GM12878 (cell line): ENCODE data around the gene CLK4. TPM values are rescaled to one million over a fixed set of nuclear protein-coding genes. Genes with fewer than 3 reads are reported as not detected.

Experiments used
- ATAC-seq: fragments of 200-7000 bp; cut with Tn5 transposase; 3 replicates; pipeline ENCODE4 v1.9.1; 2020; ENCODE audit warnings: mild to moderate bottlenecking, moderate library complexity
- BruUV-seq: library from RNA; stranded (reverse); fragments of 400-500 nt; replicated peaks from 2 replicates; lab custom pipeline; 2021; lab: Mats Ljungman, UMichigan
- CTCF ChIA-PET: fragments of 300-600 bp; sonication (Branson Sonifier 250); formaldehyde crosslinking; extraction: SDS; loops from one replicate; lab custom pipeline; 2021; ENCODE audit warnings: inconsistent platforms; lab: Yijun Ruan, JAX
- POLR2A ChIA-PET: fragments of 350-600 bp; formaldehyde crosslinking; extraction: SDS; loops from one replicate; lab custom pipeline; 2021; ENCODE audit warnings: inconsistent platforms; lab: Charles Lee
- RAD21 ChIA-PET: fragments of 300-600 bp; sonication (Branson Sonifier 250); formaldehyde crosslinking; loops from one replicate; lab custom pipeline; 2023; ENCODE audit warnings: antibody characterized with exemption; ENCODE audit not compliant: unreplicated experiment; lab: Charles Lee
- SMC1A ChIA-PET: fragments of 300-600 bp; sonication (Branson Sonifier 250); formaldehyde crosslinking; loops from one replicate; lab custom pipeline; 2023; ENCODE audit not compliant: unreplicated experiment, uncharacterized antibody; lab: Charles Lee
- DNase-seq: peaks from one replicate; pipeline ENCODE4 v3.0.0-alpha.2; 2011; ENCODE audit warnings: low read depth, low spot score
- FAIRE-seq: peaks from 3 replicates; lab custom pipeline; 2011; peaks lifted over from hg19 to GRCh38; lab: Jason Lieb, UNC
- H2AFZ ChIP-seq: 2 replicates; pipeline ENCODE4 v1.6.0; 2011; ENCODE audit warnings: low read depth, low read length, control low read depth; ENCODE audit not compliant: control insufficient read depth
- H3K27ac ChIP-seq: 2 replicates; pipeline ENCODE4 v1.5.1; 2011; ENCODE audit warnings: control low read depth; ENCODE audit not compliant: control insufficient read depth, insufficient read depth
- H3K27me3 ChIP-seq, 2 experiments: replicated peaks in 1 of 2; 2 replicates each; pipeline versions ENCODE4 v1.6.0 to v1.6.1; 2011; ENCODE audit warnings: low read length in 1 of 2; ENCODE audit not compliant: control insufficient read depth in 2 of 2, insufficient read depth in 2 of 2
- H3K36me3 ChIP-seq, 2 experiments: 2 replicates each; pipeline ENCODE4 v1.5.1; 2011; ENCODE audit warnings: low read length in 1 of 2; ENCODE audit not compliant: control insufficient read depth in 2 of 2, insufficient read depth in 2 of 2
- H3K4me1 ChIP-seq: 2 replicates; pipeline ENCODE4 v1.6.1; 2011; ENCODE audit warnings: mild to moderate bottlenecking, low read length, moderate library complexity, mixed read lengths; ENCODE audit not compliant: control insufficient read depth, insufficient read depth
- H3K4me2 ChIP-seq: 2 replicates; pipeline ENCODE4 v1.6.0; 2011; ENCODE audit warnings: control low read depth; ENCODE audit not compliant: control insufficient read depth, insufficient read depth
- H3K4me3 ChIP-seq: fragments of 200-600 bp; sonication (generic); 2 replicates; pipeline ENCODE4 v1.5.1; 2016
- H3K79me2 ChIP-seq: 2 replicates; pipeline ENCODE4 v1.6.0; 2011; ENCODE audit warnings: low read length; ENCODE audit not compliant: control insufficient read depth, insufficient read depth
- H3K9ac ChIP-seq: 2 replicates; pipeline ENCODE4 v1.8.0; 2011; ENCODE audit warnings: low read length, control low read depth, mixed read lengths; ENCODE audit not compliant: control insufficient read depth, insufficient read depth
- H3K9me3 ChIP-seq: replicated peaks from 3 replicates; pipeline ENCODE4 v1.5.1; 2011; ENCODE audit warnings: mild to moderate bottlenecking, low read length; ENCODE audit not compliant: control insufficient read depth, insufficient read depth
- H4K20me1 ChIP-seq: 2 replicates; pipeline ENCODE4 v1.6.0; 2011; ENCODE audit not compliant: control insufficient read depth, insufficient read depth
- CHD1 ChIP-seq: IDR thresholded peaks from 2 replicates; pipeline ENCODE4 v1.6.1; 2012; ENCODE audit warnings: low read depth, low read length, improper control_type of control experiment
- CHD4 ChIP-seq: fragments of 200-600 bp; sonication (generic); IDR thresholded peaks from 2 replicates; pipeline ENCODE4 v1.6.1; 2016; ENCODE audit warnings: mild to moderate bottlenecking
- GABPA ChIP-seq: IDR thresholded peaks from 2 replicates; pipeline ENCODE4 v1.6.1; 2014; ENCODE audit warnings: antibody characterized with exemption, low read depth, mild to moderate bottlenecking, inconsistent platforms
- RBBP5 ChIP-seq: fragments of 200-600 bp; sonication (generic); conservative IDR thresholded peaks from 2 replicates; pipeline ENCODE4 v1.6.1; 2016
- RFX5 ChIP-seq: IDR thresholded peaks from 2 replicates; pipeline ENCODE4 v1.6.1; 2011; ENCODE audit warnings: low read depth, low read length, improper control_type of control experiment
- SMAD5 ChIP-seq: IDR thresholded peaks from 2 replicates; pipeline ENCODE4 v1.6.1; 2016; ENCODE audit warnings: antibody characterized with exemption, low read depth
- WGBS: methylation state at CpG from one replicate; pipeline ENCODE4 v1.1.6; 2016; ENCODE audit warnings: low lambda C conversion rate; ENCODE audit not compliant: insufficient replicate concordance, insufficient coverage; ENCODE audit errors: missing lambda C conversion rate; 5-methylcytosine and 5-hydroxymethylcytosine counted together
- in situ Hi-C: fragments of 300-500 bp; cut with MboI; formaldehyde crosslinking; loops from 9 replicates; pipeline ENCODE4 v1.14.3; 2018; ENCODE audit warnings: mixed read lengths
- intact Hi-C: fragments of 100-400 bp; cut with micrococcal nuclease; formaldehyde crosslinking; loops from one replicate; pipeline ENCODE4 v1.14.2; 2022; ENCODE audit not compliant: unreplicated experiment
- polyA plus RNA-seq, 11 experiments: library from polyadenylated mRNA; depleted of rRNA in 4 of 11; unstranded in 6 of 11; stranded (reverse) in 5 of 11; fragments of >200 nt; fragmentation: Nextera tagmentation in 4 of 11; fragmentation: Illumina TruSeq in 1 of 11; extraction: Ambion mirVana in 4 of 11; extraction: Trizol in 1 of 11; gene quantifications; 1 replicate in 1 of 11; 2 replicates in 10 of 11; pipeline versions ENCODE4 v1.2.1 to v1.2.3, GENCODE V29; 2011 to 2016; ENCODE audit warnings: inconsistent platforms in 2 of 11, missing spikeins in 2 of 11, low read depth in 1 of 11
- total RNA-seq, 4 experiments: library from RNA; depleted of rRNA in 3 of 4; stranded (reverse); fragments of >200 nt in 3 of 4; fragmentation: Illumina TruSeq in 1 of 4; extraction: Trizol in 1 of 4; gene quantifications; 2 replicates each; pipeline versions ENCODE4 v1.2.1 to v1.2.3, GENCODE V29; 2013 to 2021
- TF ChIP-seq, protein P1 (sequence below): IDR thresholded peaks from 2 replicates; pipeline ENCODE4 v1.6.1; 2012; ENCODE audit warnings: low read depth, low read length, improper control_type of control experiment
- TF ChIP-seq, protein P2 (sequence below): IDR thresholded peaks from 2 replicates; pipeline ENCODE4 v1.6.1; 2011; ENCODE audit warnings: borderline replicate concordance, low read depth, mild to moderate bottlenecking, moderate library complexity, low read length; ENCODE audit not compliant: insufficient read depth, poor library complexity, severe bottlenecking

The CLK4 gene
- total and polyA plus RNA-seq, 10 of the 15 experiments (the other 5 are each of a cell fraction or from before 2014, with no cell fraction given): 13.6 to 47.9 (median 19.1) TPM

DNA sequence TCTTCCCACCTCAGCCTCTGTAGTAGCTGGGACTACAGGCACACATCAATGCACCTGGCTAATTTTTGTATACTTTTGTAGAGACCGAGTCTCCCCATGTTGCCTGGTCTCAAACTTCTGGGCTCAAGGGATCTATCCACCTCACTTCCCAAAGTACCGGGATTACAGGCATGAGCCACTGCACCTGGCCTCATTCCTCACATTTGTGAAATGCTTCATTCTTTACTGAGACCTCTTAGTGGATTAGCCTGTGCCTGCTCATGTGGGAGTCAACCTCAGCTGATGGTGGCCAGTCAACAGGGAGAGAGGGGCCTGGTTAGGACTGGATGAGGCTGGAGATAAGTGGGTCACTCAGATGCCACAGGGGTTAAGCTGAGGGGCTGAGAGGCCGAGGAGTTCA is 37.3 kb upstream of the CLK4 start:
- no peak for DNase-seq
- peaks cover 4% of the 10 kb centered on the region; the same call in 2 of the 3 replicates for H3K9me3 ChIP-seq
- intact Hi-C loops (no loop called here), in situ Hi-C loops (no loop called here)
- no peaks in the 10 kb centered on the region for H3K4me1 ChIP-seq
- ChIA-PET RAD21 (no interaction called here), CTCF (no interaction called here), POLR2A (no interaction called here), SMC1A (no interaction called here)
- no peaks in the 10 kb centered on the region for H3K79me2 ChIP-seq
- no peaks in the 10 kb centered on the region for H4K20me1 ChIP-seq
- FAIRE-seq: no peak
- H3K36me3 ChIP-seq: no peaks in the 10 kb centered on the region
- H3K27ac ChIP-seq: no peak overlapping the region
- no peak overlapping the region for H2AFZ ChIP-seq
- no peak overlapping the region for H3K4me3 ChIP-seq
- BruUV-seq: no TSS peak
- no peak overlapping the region for H3K4me2 ChIP-seq
- WGBS: 18% methylated on average over 3 of the region's 3 CpGs
- TF ChIP-seq, protein P1, sequence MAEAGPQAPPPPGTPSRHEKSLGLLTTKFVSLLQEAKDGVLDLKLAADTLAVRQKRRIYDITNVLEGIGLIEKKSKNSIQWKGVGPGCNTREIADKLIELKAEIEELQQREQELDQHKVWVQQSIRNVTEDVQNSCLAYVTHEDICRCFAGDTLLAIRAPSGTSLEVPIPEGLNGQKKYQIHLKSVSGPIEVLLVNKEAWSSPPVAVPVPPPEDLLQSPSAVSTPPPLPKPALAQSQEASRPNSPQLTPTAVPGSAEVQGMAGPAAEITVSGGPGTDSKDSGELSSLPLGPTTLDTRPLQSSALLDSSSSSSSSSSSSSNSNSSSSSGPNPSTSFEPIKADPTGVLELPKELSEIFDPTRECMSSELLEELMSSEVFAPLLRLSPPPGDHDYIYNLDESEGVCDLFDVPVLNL: no peak
- no peak for TF ChIP-seq RFX5
- TF ChIP-seq SMAD5: no peak
- no peak for TF ChIP-seq GABPA
- TF ChIP-seq CHD1: no peak
- TF ChIP-seq CHD4: no peak
- TF ChIP-seq, protein P2, sequence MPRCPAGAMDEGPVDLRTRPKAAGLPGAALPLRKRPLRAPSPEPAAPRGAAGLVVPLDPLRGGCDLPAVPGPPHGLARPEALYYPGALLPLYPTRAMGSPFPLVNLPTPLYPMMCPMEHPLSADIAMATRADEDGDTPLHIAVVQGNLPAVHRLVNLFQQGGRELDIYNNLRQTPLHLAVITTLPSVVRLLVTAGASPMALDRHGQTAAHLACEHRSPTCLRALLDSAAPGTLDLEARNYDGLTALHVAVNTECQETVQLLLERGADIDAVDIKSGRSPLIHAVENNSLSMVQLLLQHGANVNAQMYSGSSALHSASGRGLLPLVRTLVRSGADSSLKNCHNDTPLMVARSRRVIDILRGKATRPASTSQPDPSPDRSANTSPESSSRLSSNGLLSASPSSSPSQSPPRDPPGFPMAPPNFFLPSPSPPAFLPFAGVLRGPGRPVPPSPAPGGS: no peak
- TF ChIP-seq RBBP5: no peak
- TF ChIP-seq, all 136 proteins: peak for 0
- no peak for ATAC-seq
- H3K9ac ChIP-seq: no peak overlapping the region
- H3K27me3 ChIP-seq: no peaks in the 10 kb centered on the region
